NT2/D1 (cell line): ENCODE data around the gene LEF1.

Experiments used
- YY1 ChIP-seq: IDR thresholded peaks from 2 replicates; pipeline ENCODE4 v1.6.1; 2011; ENCODE audit not compliant: insufficient read length, insufficient read depth
- ZNF274 ChIP-seq: IDR thresholded peaks from 2 replicates; pipeline ENCODE4 v1.6.1; 2011; ENCODE audit warnings: mild to moderate bottlenecking, low read depth, low read length

DNA sequence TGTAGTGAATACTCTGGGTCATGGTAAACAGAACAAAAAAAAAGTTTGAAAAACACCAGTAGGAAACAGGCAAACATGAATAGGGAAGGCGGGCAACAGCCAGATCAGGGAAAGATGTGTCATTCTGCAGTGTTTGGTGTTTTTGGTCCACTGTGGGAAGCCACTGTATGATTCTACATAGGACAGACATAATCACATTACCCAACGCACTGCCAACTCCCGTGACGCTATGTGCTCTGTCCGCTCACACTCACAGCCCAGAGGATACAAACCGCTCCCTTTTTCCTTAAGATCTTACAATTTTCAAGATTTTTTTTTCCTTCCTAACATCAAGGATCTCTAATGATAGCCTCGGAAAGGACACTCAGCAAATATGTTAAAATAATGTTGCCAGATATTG, 119.7 kb downstream of the LEF1 start:
- TF ChIP-seq ZNF274 (no peak), YY1 (no peak)
